OCI-M2 (cell line): ENCODE measurements around the gene MR1.

Source experiments
- DNase-seq: peaks from one replicate; lab custom pipeline; 2025; ENCODE audit not compliant: unreplicated experiment; lab: John Stamatoyannopoulos, UW

MR1 gene

DNA sequence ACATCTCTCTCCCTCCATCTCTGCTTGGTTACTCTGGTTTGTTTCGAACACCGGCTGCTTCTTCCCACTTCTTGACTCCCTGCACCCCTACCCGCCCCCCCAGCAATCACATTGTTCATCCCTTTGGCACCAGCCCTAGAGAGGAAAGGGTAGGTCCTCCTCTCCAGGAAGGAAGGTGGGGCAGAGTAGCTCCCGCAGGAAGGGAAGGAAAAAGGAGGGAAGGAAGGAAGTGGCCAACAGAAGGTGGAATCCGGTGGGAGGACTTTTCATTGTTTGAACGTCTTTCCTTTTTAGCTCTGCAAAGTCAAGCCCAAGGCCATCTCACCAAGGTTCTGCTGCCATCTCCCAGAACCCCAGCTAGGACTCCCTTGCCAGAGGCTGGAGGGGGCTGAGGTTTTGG, 72.7 kb downstream of the MR1 start:
- DNase-seq, result no peak

DNA sequence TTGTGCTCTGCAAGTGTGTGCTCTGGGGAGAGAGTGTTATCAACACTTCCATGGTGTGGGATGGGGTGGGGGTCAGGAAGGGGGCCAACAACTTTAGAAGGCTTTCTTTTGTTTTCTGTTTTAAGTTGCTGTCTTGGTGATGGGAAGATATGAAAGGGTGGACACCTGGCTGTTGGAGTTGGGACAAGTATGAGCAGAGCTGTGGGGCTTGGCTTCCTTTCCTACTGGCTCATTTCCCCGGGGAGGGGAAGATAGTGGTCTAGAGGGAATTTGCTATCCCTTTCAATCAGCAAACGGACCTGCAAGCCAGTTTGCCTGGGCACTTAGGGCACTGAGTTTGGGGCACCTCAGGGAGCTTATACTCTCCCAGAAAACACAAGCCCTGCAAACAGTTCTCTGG, 73.9 kb downstream of the MR1 start:
- DNase-seq, result no peak

DNA sequence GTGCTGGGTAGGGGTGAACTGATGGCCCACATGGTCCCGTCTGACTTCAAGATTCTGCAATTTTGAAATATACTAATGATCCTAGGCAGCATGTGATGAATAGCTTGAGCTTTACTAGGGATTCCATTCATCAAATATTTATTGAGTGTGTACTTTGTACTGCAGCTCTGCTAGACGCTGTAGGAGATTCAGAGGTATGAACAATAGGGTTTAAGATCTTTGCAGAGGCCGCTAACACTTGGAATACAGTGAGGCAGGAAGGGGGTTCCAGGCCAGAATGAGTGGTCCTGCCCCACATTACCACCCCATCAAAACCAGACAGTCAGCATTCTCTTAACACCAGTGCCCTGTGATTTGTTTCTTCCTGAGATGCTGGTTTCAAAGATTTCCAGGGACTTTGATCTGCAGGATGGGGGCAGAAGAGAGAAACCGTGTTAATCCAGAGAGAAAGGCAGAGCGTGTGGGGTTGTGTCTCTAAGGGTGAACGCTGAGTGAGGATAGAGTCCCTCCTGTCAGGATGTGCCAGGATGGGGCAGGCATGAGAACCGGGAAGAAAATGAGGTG, 74.6 kb downstream of the MR1 start:
- no peak for DNase-seq

DNA sequence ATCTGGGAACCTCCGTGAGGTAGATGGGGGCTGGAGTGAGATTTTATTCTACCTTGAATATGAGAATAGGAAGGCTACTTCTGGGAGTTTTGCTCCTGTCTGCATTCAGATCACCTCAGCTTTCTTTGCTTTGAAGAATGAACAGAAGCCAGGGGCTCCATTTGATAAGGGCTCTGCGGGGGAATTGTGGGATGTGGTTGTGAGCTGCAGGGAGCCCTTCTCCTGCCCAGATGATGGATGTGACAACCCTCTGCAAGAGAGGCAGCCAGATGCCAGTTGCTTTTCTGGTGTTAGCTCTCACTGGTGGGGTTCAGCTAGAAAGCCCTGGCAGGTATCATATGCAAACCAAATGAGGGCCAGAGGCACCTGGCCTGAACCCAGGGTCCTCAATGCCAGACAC, 76.2 kb downstream of the MR1 start:
- no peak for DNase-seq
